ENCODE data around the gene PIP4P1. TPM values are rescaled to one million over a fixed set of nuclear protein-coding genes. Genes with fewer than 3 reads are reported as not detected.
A peak's percentile ranks its signal among the peaks of the same experiment; 100 is the strongest.

Gene PIP4P1
- total and polyA plus RNA-seq, 9 of the 15 experiments (the other 6 are each of a cell fraction or from before 2014, with no cell fraction given), result 5.3 to 20.9 (median 10.7) TPM

DNA sequence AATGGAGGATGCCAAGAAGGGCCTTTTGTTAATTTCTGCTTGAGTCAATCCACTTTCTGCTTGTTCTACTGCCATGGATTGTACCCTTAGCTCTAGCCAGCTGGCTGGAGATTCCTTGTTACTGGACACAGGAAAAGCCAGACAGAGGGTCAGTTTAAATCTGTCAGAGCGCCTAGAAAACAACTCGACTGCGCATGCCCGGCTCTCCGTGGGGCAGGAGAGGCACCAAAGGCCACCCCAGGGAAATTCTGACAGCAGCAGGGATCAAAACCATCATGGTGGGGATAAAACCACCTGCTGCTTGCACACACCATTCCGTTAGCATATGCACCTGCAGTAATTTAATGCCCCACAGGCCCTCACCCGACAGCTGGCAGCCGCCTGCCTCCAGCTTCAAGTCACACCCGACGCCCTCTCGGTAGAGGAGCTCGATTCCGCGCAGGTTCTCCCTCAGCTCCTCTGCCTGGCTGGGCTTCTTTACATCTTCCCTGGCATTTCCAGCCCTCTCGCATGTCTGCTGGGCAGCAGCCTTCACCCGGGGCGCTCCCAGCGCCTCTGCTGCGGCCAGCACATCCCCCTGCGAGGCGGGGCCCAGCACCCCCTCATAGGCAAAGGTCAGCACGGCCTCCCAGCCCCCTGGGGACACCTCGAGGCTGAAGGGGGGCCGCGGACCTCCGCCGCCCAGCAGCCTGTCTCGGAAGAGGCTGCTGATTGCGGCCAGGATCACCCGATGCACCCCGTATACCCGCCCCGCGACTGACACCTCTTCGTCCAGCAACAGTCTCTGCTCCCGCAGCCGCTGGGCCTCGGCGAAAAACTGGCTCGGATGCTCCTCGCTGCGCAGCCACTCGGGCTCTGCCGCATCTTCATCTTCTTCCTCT lies 26.3 kb downstream of the PIP4P1 start:
- H3K4me1 ChIP-seq (replicated peaks in 1 of 2; ENCODE audit: control insufficient read depth in 2 of 2, insufficient read depth in 2 of 2, low read length in 2 of 2), result peaks cover 4 to 13% of the 10 kb centered on the region in 2 experiments; a peak in 4 of 5 replicates
- no peaks in the 10 kb centered on the region for H3K36me3 ChIP-seq (ENCODE audit: control insufficient read depth, insufficient read depth, low read length)
- H4K20me1 ChIP-seq (replicated peaks; ENCODE audit: control insufficient read depth, insufficient read depth, low read length), result no peaks in the 10 kb centered on the region
- in situ Hi-C loops (cut with MboI), result no loop called here
- no peak for FAIRE-seq
- CTCF ChIA-PET (ENCODE audit: low intra/inter-chr PET ratio), result no interaction called here
- DNase-seq (ENCODE audit: extremely low read depth in 1 of 4, low spot score in 3 of 4), result no peak
- H3K4me2 ChIP-seq (ENCODE audit: insufficient read depth, low read length), result no peak overlapping the region
- no peak overlapping the region for H3K4me3 ChIP-seq
- TF ChIP-seq NRF1 (conservative IDR thresholded peaks at IDR 0.05 in 1 of 2, IDR thresholded peaks at IDR 0.05 in 1 of 2), result peak; percentile 25 to 31; a peak in 2 of 4 replicates
- TF ChIP-seq SAFB (IDR thresholded peaks at IDR 0.05; ENCODE audit: borderline replicate concordance, low read depth, low read length), result no peak
- no peak for TF ChIP-seq ZNF3 (CRISPR knock-in tag; IDR thresholded peaks at IDR 0.05)
- TF ChIP-seq TBP (optimal IDR thresholded peaks at IDR 0.05; ENCODE audit: low read depth, low read length), result no peak
- H3K9me1 ChIP-seq (ENCODE audit: control insufficient read depth, insufficient read depth, low read length), result no peaks in the 10 kb centered on the region
- 49% methylated on average over 10 of the region's 44 CpGs for WGBS (ENCODE audit: insufficient coverage, low coverage, missing lambda C conversion rate)
- no peaks in the 10 kb centered on the region for H3K79me2 ChIP-seq (ENCODE audit: control insufficient read depth, insufficient read depth, low read length)
- no TSS peak for BruUV-seq (replicated peaks)
- no peaks in the 10 kb centered on the region for H3K27me3 ChIP-seq (ENCODE audit: control insufficient read depth in 2 of 2, insufficient read depth in 2 of 2, low read length in 2 of 2)
- H3K27ac ChIP-seq (ENCODE audit: extremely low read depth, low read depth, low read length), result no peak overlapping the region
- no peak overlapping the region for H3K9ac ChIP-seq (ENCODE audit: insufficient read depth in 1 of 2, low read depth in 2 of 2, low read length in 2 of 2)
- POLR2A ChIA-PET, result no interaction called here
- H3K9me3 ChIP-seq (replicated peaks; ENCODE audit: control insufficient read depth, insufficient read depth, low read depth, low read length), result no peaks in the 10 kb centered on the region
- intact Hi-C loops (cut with micrococcal nuclease), result no loop called here
- ATAC-seq, result no peak
- H2AFZ ChIP-seq (ENCODE audit: low read depth, low read length), result no peak overlapping the region
